Umbilical cord (tissue), 2 donors: Measurements from ENCODE around the gene TNNT3. TPM values are rescaled to one million over a fixed set of nuclear protein-coding genes. Genes with fewer than 3 reads are reported as not detected.

ENCODE experiments used
- DNase-seq: peaks from one replicate; pipeline ENCODE4 v3.0.0-alpha.2; 2015; ENCODE audit warnings: low spot score
- total RNA-seq: library from RNA; depleted of rRNA; stranded (reverse); fragments of >200 nt; gene quantifications from one replicate; pipeline ENCODE4 v1.2.3, GENCODE V29; 2014; ENCODE audit warnings: low replicate concordance; ENCODE audit not compliant: insufficient read depth

The TNNT3 gene
- total RNA-seq, 1 donor from 2014 or later = 89.1 TPM

DNA sequence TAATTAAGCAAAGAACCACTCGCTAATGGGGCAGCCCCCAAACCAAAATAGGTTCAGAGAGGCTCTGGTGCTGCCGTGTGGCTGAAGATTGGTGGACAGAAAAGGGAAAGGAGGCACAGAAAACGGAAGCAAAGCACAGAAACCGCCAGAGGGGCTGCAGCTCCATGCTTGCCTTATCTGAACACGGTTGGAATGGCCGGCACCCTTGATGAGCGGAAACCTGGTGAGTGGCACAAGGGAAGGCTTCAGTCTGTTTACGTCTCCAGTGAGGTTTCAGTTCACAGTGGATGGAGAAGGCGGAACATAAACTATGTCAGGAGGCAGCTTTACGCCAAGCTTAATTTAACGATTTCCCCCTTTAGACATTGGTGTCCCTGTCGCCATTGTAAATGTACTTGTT lies 22.6 kb upstream of the TNNT3 start:
- DNase-seq = no peak

DNA sequence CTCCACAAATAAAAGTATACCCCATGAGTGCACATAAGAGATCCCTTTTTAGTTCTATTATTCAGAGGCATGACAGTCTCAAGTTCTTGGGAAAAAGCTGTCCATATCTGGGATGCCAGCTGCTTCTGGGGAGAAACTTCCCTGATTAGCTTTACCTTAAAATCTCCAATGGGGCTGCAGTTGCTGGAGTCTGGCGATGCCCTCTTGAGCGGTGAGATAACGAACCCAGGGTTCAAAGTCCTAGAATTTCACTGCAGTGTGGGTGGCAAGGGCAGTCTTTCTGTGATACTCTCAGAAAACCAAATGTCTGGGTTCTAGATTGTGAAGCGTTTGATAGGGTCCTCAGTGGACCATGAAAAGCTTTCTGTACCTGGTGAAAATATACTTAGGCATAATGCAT lies 20.4 kb upstream of the TNNT3 start:
- DNase-seq = no peak

DNA sequence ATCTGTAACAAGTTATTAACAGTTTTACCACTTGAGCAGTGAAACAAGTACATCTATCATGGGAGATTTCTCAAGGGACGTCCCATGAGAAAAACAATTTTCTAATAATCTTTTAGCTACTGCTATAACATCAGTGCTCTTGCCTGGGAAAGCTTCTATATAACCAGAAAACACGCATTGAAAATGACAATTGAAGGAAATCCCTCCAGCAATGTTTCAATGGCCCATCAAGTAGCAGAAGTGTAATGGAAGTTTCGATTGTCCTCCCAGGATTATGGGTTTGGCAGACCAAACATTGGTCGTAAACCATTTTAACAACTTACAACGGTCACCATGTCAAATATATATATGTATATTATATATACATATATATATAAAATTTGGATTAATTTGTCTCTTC lies 19.8 kb upstream of the TNNT3 start:
- DNase-seq = no peak

DNA sequence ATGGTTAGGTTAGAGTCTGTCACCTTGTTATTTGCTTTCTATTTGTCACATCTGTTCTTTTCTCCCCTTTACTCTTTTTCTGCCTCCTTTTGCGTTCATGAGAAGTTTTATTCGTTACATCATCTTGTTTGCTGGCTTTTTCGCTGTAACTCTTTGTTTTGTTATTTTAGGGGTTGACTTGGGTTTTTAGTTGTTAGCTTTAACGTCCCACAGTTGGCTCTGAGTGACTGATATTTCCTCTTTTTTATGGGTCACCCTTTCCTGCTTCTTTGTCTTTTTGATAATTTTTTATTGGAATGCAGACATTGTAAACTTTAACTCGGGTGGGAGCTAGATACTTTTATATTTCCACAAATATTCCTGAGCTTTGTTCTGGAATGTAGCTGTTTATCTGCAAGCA lies 13.3 kb upstream of the TNNT3 start:
- peak; percentile 56 for DNase-seq

DNA sequence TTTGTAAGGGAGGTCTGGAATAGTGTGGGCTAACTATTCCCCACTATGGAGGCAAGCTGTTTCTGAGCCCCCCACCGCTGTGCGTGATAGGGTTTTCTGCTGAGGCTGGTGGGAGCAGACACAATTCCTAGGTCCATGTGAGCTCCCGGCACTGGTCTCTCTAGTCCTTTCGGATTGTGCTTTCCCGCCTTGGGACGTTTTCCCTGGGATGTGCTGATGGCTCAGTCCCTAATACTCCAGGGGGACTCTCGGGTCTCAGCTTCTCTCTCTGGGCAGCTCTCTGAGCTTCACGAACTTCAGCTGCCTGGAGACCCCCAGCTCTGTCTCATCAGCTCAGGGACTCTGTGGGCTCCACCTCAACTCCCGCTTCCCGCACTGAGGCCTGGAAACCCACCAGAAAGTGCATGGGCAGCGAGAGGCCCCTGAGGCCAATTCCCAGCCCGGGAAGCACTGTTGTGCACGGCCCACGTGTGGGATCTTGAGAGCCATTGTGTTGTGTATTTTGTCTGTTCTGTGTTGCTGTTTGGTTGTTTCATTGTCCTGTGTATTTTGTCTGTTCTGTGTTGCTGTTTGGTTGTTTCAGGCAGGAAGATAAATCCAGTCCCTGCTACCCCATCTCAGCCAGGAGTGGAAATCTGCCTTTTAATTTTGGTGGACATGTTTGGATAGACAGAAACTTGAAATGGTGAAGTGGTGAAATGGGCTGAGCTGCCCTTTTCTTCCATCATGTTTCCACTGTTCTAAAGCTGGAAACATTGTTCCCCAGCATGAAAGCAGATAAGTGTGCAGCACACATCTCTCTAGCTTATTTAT lies 12.7 kb upstream of the TNNT3 start:
- no peak for DNase-seq

DNA sequence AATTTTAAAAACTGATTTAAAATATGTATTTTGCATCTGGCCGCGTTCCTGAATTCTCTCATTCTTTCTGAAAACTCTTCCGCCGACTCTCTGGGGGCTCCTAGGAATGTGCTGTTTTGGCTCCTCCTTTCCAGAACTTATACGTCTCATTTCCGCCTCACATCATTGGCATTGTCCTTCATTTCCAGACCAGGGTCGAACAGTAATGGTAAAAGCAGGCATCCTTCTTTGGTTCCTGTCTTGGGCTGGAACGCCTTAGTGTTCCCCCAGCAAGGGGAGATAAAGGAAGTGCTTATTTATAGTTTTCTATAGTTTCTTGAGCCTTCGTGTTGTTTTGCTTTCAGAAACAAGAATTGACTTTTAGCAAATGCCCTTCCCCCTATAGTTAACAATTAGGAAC lies 10.9 kb upstream of the TNNT3 start:
- peak; percentile 85 for DNase-seq

DNA sequence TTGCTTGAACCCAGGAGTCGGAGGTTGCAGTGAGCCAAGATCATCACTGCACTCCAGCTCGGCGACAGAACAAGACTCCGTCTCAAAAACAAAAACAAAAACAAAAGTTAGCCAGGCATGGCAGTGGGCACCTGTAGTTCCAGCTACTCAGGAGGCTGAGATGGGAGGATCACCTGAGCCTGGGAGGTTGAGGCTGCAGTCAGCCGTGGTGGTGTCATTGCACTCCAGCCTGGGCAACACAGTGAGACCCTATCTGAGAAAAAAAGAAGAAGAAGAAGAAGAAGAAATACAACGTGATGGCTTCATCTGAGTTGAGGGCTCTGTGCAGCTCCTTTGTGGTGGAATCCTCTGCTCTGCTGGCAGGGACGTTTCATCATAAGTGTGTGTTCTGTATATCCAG lies 10.0 kb upstream of the TNNT3 start:
- DNase-seq = no peak

DNA sequence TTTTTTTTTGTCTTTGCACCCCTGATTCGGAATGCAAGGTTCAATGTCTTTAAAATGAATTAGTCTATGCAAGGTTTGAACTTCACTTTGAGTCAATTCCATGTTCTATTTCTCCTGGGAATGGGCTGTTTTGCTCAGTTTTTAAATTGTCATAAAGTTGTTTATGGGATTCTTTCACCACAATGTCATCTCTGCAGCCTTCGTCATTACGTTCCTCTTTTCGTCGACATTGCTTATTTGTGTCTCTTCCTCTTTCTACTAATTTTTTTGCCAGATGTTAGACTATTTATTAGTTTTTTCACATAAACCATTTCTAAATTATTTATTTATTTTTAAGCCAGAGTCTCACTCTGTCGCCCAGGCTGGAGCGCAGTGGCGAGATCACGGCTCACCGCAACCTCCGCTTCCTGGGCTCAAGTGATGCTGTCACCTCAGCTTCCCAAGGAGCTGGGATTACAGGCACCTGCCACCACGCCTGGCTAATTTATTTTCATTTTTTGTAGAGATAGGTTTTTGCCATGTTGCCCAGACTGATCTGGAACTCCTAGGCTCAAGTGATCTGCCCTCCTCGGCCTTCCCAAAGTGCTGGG lies 7.1 kb upstream of the TNNT3 start:
- no peak for DNase-seq

DNA sequence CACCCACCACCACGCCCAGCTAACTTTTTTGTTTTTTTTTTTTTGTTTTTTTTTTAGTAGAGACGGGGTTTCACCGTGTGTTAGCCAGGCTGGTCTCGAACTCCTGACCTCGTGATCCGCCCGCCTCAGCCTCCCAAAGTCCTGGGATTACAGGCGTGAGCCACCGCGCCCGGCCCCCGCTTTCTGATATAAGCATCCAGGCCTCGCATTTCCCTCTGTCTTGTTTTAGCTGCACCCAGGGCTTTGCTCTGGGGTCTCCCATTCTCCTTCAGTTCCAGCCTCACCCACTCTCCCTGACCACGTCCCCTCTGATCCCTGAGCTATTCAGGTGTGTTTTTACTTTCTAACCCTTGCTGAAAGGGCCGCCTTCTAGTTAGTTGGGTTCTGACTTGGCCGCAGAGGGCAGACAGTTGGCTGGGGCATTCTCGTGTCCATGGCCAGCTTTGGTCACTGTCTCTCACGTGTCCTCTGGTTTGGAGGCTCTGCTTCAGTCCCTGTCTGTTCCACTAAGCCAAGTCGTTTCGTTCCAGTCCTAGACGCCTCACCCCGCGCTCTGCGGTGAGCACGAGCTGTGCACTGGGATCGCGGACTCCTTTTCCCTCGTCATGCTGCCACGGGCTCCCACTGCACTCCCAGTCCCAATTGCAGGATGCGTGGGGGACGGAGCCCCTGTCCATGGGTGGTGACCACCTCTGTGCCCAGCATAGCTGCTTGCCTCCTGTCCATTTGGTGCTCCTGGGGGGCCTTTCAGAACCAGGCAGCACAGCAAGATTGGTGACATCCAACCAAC lies 6.0 kb upstream of the TNNT3 start:
- no peak for DNase-seq

DNA sequence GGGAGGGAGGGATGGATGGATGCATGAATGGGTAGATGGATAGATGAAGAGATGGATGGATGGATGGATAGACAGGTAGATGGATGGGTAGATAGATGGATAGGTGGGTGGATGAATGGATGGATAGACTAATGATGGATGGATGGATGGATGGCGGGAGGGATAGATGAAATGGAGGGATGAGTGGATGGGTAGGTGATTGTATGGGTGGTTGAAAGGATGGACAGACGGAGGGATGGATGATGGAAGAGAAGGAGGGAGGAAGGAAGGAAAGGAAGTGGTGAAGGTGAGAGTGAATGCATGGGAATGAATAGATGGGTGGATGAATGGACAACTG lies 3.7 kb upstream of the TNNT3 start:
- no peak for DNase-seq

DNA sequence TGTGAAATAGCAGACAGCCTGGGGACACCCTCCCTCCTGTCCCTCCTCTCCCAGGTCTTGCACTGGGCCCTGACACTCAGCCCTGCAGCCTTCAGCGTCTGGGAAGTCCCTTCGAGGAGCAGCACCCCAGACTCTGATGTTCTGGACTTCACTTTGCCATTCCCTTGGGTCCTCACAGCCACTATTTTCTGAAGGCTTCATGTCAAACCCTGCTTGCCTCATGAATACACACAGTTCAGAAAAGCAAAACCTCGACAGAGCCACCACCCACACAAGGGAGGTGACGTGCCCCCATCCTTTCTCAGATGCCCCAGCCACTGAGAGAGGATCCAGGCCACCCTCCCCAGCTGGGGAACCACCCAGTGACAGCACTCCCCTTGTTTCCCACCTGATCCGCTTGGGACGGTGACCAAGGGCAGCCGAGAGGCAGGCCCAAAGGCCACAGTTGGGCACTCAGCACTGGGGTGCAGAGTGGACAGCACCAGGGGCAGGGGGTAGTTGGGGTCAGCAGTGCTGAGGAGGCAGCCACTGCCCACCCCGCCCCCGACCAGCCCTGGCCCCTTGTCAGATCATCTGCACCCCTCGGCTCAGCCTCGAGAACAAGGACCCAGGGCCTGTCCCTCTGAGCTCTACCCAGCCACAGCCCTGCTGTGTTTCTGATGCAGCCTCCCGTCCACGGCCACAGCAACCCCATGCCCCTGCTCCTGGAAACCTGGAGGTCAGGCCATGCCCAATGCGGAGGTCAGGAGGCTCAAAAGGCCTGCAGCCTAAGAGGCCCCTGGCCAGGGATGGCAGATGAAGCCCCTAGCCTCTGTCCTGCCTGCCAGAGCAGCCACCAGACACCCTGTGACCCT lies 3.1 kb upstream of the TNNT3 start:
- DNase-seq = no peak

DNA sequence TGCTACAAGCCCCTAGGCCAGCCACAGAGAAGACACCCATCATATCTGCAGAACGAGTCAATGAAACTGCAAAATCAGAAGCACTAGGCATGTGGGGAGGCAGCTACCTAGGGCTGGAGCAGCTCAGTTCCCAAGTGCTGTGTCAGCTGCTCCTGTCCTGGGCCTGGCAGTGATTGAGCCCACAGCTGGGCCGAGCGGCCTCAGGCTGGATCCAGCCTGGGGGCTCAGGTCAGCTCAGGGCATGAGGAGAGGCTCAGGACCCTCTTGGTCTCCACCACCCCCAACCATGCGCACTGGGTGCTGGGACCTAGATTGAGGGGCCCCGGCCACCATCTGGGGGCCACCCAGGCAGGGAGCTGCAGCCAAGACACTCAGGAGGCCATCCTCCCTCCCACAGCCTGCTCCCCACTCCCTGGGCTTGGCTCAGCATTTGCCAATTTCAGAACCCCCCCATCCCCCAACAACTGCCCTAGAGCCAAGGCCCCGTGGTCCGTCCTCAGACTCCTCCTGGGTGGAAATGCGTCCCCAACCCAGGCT lies 2.4 kb upstream of the TNNT3 start:
- DNase-seq = no peak

DNA sequence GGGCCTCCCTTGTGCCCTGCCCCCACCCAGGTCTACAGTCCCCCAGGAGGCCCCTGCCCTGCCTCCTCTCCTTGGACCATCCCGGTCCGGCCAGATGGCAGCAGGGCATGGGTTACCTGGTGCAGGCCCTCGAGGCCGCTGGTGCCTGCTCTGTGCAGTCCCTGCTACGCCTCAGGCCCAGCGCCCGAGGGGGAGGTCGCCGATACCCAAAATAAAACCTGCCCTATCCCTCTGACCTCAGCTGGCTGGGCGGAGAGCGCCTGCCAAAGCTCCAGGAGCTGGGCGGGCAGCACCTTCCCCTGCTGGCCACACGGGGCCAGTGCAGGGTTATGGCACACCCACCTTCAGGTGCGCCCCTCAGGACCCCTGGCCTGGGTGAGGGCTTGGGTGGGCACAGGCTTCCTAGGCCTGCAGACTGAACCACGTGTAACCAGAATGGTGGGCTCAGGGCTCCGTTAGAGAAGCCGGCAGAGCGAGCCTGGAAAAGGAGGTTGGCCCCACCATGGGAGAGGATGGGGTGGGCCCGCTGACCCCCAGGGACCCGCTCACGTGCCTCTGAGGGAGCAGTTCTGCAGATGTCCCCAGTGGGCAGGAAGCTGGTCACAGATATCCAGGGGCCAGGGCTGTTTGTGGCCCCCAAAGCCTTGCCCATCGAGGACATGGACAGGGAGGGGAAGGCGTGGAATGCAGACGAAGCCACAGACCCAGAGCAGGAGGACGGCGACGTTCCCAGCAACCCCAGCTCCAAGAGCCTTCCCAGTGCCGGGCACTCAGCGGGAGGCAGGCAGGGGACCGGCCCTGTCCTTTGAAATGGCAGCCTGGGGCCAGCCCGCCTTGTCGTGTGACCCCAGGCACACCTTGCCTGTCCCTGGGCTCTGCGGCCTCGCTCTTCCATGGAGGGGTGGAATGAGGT lies 1.7 kb upstream of the TNNT3 start:
- DNase-seq = no peak

DNA sequence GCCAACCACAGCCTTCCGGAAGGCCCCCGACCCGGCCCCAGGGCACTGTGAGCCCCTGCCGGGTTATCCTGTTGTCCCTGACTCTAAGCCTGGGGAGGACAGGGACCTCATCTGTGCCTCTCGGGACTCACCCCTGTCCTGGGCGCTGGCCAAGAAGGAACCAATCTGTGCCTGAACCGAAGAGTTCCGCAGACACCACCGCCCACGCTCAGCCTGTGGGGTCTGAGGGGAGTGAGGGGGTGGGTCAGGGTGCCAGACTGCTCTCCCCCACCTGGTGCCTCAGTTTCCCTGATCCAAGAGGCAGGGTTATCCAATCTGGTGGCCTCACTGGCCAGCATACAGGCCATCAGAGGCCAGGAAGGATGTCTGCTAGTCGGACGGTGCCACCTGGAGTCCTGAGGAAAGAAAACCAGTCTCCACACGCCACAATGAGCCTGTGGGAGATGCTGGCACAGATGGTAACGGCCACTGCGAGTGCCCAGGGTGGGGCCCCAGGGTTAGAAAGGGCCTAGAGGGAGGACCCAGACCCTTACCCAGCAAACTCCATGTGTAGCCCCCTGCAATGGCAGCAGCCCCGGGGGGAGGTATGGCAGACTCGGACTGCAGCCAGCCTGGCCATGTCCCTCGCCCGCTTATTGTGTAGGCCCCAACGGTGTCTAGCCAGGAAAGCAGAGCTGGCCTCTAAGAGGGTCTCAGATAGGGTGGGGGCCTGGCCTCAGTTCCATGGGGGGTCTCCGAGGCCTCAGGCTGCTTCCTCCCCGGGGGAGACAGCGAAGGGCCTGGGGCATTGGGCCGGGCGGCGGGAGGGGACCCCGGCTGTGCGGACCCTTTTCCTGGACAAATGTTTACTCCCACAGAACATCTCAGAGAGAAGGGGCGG lies 827 bp upstream of the TNNT3 start:
- DNase-seq = no peak

DNA sequence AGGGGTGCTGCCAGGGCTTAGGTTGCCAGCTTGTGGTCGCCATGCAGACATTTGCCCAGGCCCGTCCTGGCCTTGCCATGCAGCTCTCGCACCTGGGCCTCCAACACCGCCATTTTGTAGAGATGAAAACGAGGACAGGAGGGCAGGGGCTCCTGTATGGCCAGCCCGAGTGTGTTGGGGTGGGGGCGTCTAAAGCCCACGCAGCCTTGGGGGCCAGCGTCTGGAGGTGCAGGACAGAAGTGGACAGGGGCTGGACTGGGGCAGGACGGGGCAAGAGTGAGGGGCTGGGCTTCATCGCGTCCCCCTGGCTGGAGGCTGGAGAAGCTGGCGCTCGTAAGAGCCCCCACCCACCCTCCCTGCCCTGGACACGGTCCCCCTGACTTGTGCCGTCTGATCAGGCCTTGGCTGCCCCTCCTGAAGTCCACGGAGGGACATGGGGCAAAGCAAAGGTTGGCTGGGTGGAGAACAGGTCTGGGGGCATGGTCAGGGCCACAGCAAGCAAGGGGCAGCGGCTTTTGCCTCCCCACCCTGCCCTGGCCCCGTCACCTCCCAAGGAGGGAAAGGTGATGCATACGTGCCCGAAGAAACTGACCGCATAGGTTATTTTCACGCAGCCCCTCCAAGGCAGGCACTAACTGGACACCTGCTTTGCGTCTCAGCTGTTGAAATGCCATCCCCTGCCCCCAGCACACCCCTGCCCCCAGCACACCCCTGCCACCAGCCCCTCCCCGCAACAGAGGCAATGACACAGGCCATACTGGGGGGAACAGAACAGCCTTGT lies 815 bp downstream of the TNNT3 start:
- DNase-seq = no peak

DNA sequence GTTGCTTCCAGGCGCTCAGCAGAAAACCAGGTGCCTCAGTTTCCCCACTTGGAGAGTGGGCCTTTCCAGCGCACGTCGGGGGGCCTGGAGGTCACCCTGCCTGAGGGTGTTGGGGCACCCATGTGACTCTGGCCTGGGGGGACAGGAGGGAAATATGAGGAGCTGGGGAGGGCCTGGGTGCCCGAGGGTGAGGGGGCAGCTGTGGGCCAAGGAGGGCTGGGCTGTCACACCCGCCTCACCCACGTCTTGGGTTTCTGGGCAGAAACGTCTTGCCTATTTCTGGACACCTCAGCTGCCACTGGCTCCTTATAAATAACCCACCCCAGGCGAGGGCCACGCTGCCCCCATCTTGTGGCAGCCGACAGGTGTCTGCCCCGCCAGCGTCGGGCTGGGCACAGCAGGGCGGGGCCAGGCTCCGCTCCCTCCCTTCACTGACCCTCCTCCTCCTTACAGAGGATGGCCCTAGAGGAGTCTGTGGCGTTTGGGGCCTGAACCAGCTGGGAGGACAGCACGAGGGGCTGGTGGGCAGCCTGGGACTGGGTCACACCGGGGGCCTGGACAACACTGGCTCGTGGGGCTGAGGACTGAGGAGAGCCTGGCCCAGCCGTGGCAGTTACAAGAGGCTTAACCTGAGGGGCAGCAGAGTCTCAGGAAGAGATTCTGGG lies 1.5 kb downstream of the TNNT3 start:
- DNase-seq = no peak

DNA sequence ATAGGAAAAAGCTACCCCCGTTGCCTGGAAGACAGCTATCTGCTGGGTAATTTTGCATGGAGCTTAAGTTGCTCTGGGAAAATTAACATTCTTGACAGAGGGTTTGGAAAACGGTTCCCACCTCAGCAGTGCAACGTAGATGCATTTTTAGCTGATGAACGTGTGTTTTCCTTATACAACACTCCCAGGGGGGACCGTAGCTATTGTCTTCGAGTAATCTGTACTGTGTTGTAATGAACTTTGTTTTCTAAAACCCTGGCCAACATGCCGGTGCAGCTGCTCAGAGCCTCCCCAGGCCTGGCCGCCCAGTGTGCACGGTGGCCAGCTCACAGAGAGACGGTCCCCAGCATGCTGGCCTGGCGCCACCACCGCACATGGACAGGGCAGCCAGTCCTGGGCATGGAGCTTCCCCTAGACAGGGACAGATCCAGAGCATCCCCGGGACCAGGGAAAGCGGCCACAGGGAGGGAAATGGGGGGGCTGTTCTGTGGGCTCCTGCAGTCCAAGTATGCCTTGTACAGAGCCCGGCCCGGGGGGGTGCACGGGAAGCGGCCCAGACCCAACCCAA lies 2.2 kb downstream of the TNNT3 start:
- no peak for DNase-seq
